Esophagus squamous epithelium (tissue), 4 donors: ENCODE results near the gene NXF1.

Source experiments
- POLR2A ChIP-seq, 4 donors: fragments of 450-650 bp; IDR thresholded peaks; one replicate each; pipeline ENCODE4 v1.6.1; 2017; ENCODE audit warnings: antibody characterized with exemption in 4 of 4, mild to moderate bottlenecking in 4 of 4, moderate library complexity in 3 of 4
- TF ChIP-seq, protein P1 (sequence below), 6 experiments: fragments of 450-650 bp in 4 of 6; fragments of 200-600 bp in 2 of 6; sonication (generic) in 2 of 6; IDR thresholded peaks; one replicate each; pipeline ENCODE4 v1.5.1; 2016 to 2019; ENCODE audit warnings: antibody characterized with exemption in 6 of 6, mild to moderate bottlenecking in 4 of 6, moderate library complexity in 4 of 6

DNA sequence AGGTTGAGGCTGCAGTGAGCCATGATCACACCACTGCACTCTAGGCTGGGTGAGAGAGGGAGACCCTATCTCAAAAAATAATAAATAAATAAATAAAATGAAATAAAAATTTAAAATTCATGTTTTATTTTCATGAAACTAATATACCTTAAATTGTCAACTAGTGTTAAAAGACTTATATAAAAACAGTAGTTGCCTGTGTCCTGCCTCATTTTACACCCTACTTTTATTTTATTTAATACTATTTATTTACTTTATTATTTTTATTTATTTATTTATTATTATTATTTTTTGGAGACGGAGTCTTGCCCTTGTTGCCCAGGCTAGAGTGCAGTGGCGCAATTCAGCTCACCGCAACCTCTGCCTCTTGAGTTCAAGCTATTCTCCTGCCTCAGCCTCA lies 38.9 kb upstream of the NXF1 start:
- TF ChIP-seq POLR2A (IDR thresholded peaks at IDR 0.05), result no peak
- TF ChIP-seq, protein P1, sequence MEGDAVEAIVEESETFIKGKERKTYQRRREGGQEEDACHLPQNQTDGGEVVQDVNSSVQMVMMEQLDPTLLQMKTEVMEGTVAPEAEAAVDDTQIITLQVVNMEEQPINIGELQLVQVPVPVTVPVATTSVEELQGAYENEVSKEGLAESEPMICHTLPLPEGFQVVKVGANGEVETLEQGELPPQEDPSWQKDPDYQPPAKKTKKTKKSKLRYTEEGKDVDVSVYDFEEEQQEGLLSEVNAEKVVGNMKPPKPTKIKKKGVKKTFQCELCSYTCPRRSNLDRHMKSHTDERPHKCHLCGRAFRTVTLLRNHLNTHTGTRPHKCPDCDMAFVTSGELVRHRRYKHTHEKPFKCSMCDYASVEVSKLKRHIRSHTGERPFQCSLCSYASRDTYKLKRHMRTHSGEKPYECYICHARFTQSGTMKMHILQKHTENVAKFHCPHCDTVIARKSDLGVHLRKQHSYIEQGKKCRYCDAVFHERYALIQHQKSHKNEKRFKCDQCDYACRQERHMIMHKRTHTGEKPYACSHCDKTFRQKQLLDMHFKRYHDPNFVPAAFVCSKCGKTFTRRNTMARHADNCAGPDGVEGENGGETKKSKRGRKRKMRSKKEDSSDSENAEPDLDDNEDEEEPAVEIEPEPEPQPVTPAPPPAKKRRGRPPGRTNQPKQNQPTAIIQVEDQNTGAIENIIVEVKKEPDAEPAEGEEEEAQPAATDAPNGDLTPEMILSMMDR (IDR thresholded peaks at IDR 0.05), result no peak
